Esophagus muscularis mucosa (tissue), 4 donors: ENCODE measurements around the gene CCDC92B. TPM values are rescaled to one million over a fixed set of nuclear protein-coding genes. Genes with fewer than 3 reads are reported as not detected.

Experiments
- DNase-seq: peaks from one replicate; pipeline ENCODE4 v3.0.0-alpha.2; 2017; ENCODE audit errors: extremely low spot score
- H3K27ac ChIP-seq, 4 donors: fragments of 200-600 bp; sonication (generic); replicated peaks in 1 of 4; 1 replicate in 3 of 4; 2 replicates in 1 of 4; pipeline ENCODE4 v1.5.1; 2016 to 2019; ENCODE audit warnings: mild to moderate bottlenecking in 1 of 4
- H3K27me3 ChIP-seq, 4 donors: fragments of 200-600 bp; sonication (generic); one replicate each; pipeline versions ENCODE4 v1.5.1 to v1.6.0; 2016 to 2019
- H3K36me3 ChIP-seq, 4 donors: fragments of 200-600 bp; sonication (generic); one replicate each; pipeline ENCODE4 v1.5.1; 2016 to 2019
- H3K4me1 ChIP-seq, 4 donors: fragments of 200-600 bp; sonication (generic); one replicate each; pipeline ENCODE4 v1.5.1; 2016 to 2019
- H3K4me3 ChIP-seq, 4 donors: fragments of 200-600 bp; sonication (generic); 1 replicate in 2 of 4; 2 replicates in 2 of 4; pipeline ENCODE4 v1.5.1; 2016 to 2019; ENCODE audit warnings: mild to moderate bottlenecking in 4 of 4, moderate library complexity in 1 of 4
- H3K9me3 ChIP-seq, 4 donors: fragments of 200-600 bp; sonication (generic); 1 replicate in 3 of 4; 2 replicates in 1 of 4; pipeline ENCODE4 v1.5.1; 2016 to 2019
- EP300 ChIP-seq: sonication (generic); formaldehyde crosslinking; IDR thresholded peaks from one replicate; pipeline ENCODE4 v1.6.1; 2017; ENCODE audit warnings: antibody characterized with exemption
- POLR2A ChIP-seq: fragments of 450-650 bp; IDR thresholded peaks from one replicate; pipeline ENCODE4 v1.6.1; 2017; ENCODE audit warnings: antibody characterized with exemption, moderate library complexity, mild to moderate bottlenecking, low read depth
- POLR2AphosphoS5 ChIP-seq, 2 donors: sonication (generic); formaldehyde crosslinking; IDR thresholded peaks; one replicate each; pipeline ENCODE4 v1.6.1; 2017; ENCODE audit warnings: antibody characterized with exemption in 2 of 2
- WGBS: methylation state at CpG from one replicate; pipeline ENCODE4 v1.1.5; 2018; 5-methylcytosine and 5-hydroxymethylcytosine counted together
- intact Hi-C: fragments of 100-400 bp; cut with DNase I; formaldehyde crosslinking; loops from one replicate; pipeline ENCODE4 v1.15.1; 2023
- total RNA-seq, 4 donors: library from RNA; depleted of rRNA; stranded (reverse); fragments of >200 nt; gene quantifications; one replicate each; pipeline versions ENCODE4 v1.1.0 to v1.2.1, GENCODE V29; 2016
- TF ChIP-seq, protein P1 (sequence below), 3 experiments: fragments of 200-600 bp in 2 of 3; fragments of 450-650 bp in 1 of 3; sonication (generic) in 2 of 3; IDR thresholded peaks; one replicate each; pipeline ENCODE4 v1.5.1; 2017 to 2019; ENCODE audit warnings: antibody characterized with exemption in 3 of 3, mild to moderate bottlenecking in 2 of 3, moderate library complexity in 1 of 3

The CCDC92B gene
- total RNA-seq, 4 donors from 2014 or later, result 0.13 to 0.42 TPM; not detected in 2

DNA sequence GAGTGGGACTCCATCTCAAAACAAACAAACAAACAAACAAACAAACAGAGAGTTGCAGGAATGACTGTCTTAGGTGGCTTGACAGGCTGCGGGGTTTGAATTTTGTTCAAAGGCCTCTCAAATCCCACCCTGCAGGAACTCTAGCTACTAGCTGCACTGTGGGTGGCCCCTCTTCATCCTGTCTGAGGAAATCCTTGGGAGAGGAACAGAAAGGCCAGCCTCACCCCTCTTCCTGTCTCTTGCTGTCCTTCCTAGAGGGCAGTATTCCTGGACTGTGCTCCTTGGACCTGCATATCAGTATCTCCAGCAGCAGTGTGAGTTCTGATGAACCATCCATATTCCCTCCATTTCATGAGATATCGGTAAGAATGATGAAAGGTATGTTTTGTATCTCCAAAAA lies 2.0 kb upstream of the CCDC92B start:
- peaks cover 3 to 30% (median 26%) of the 10 kb centered on the region in 4 donors for H3K4me1 ChIP-seq
- H3K36me3 ChIP-seq, result no peaks in the 10 kb centered on the region
- H3K27me3 ChIP-seq, result peaks cover 0 to 96% (median 30%) of the 10 kb centered on the region in 4 donors
- H3K9me3 ChIP-seq, result no peaks in the 10 kb centered on the region
- DNase-seq, result no peak
- TF ChIP-seq POLR2A, result no peak
- no peak for TF ChIP-seq EP300
- no peak for TF ChIP-seq POLR2AphosphoS5 (IDR thresholded peaks at IDR 0.05)
- TF ChIP-seq, protein P1, sequence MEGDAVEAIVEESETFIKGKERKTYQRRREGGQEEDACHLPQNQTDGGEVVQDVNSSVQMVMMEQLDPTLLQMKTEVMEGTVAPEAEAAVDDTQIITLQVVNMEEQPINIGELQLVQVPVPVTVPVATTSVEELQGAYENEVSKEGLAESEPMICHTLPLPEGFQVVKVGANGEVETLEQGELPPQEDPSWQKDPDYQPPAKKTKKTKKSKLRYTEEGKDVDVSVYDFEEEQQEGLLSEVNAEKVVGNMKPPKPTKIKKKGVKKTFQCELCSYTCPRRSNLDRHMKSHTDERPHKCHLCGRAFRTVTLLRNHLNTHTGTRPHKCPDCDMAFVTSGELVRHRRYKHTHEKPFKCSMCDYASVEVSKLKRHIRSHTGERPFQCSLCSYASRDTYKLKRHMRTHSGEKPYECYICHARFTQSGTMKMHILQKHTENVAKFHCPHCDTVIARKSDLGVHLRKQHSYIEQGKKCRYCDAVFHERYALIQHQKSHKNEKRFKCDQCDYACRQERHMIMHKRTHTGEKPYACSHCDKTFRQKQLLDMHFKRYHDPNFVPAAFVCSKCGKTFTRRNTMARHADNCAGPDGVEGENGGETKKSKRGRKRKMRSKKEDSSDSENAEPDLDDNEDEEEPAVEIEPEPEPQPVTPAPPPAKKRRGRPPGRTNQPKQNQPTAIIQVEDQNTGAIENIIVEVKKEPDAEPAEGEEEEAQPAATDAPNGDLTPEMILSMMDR (IDR thresholded peaks at IDR 0.05), result no peak
- intact Hi-C loops, result no loop called here
- no peak overlapping the region for H3K4me3 ChIP-seq
- 100% methylated on average over 1 of the region's 2 CpGs for WGBS
- H3K27ac ChIP-seq, result no peak overlapping the region

DNA sequence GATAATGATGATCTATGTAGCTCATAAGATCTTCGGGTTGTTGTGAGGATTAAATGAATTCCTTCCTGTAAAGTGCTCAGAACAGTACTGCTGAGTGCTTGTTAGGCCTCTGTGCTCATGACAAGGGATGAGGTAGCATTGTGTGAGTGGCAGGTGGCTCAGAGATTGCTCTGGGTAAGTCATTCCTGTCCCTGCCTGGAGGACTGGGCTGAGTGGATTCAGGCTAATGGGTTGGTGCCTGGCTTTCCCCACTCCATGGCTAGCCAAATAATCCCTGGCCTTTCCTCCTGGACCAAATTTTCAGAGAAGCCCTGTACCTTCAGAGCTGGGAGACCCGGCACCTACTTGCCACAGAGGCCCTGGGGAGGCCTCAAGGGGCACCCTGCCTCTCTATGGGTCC lies 1.3 kb upstream of the CCDC92B start:
- Histone ChIP-seq H3K27ac (no peak overlapping the region), H3K4me3 (no peak overlapping the region), H3K4me1 (peaks cover under 1 to 22% (median 20%) of the 10 kb centered on the region in 4 donors), H3K36me3 (no peaks in the 10 kb centered on the region), H3K9me3 (no peaks in the 10 kb centered on the region), H3K27me3 (peaks cover 0 to 94% (median 23%) of the 10 kb centered on the region in 4 donors)
- TF ChIP-seq, protein P1 (IDR thresholded peaks at IDR 0.05), result no peak
- TF ChIP-seq EP300 (no peak), POLR2AphosphoS5 (IDR thresholded peaks at IDR 0.05) (no peak), POLR2A (no peak)
- intact Hi-C loops, result no loop called here
- no peak for DNase-seq
- 75% methylated on average over 1 of the region's 2 CpGs for WGBS

DNA sequence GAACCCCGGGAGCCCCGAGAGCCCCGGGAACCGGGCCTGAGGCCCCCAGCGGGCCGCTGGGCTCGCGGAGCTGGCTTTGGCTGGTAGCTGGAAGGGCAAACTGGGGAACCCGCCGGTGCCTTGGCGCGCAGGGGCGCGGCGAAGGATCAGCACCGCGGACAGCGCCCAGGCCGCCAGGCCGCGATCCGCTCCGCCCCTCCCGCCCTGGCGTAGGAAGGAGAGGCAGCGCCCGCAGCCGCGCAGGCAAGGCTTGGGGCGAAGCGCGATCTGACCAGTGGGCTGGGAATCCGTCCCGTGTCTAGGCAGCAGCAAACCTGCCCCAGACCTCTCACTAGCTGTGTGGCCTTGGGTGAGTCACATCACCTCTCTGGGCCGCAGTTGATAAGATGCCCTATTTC lies 331 bp upstream of the CCDC92B start:
- Histone ChIP-seq H3K4me1 (peaks cover 0 to 14% (median 13%) of the 10 kb centered on the region in 4 donors), H3K36me3 (no peaks in the 10 kb centered on the region), H3K27ac (no peak overlapping the region), H3K27me3 (peaks cover 0 to 86% (median 22%) of the 10 kb centered on the region in 4 donors), H3K4me3 (peak overlapping the region; percentile 22 to 33 (median 26)), H3K9me3 (no peaks in the 10 kb centered on the region)
- intact Hi-C loops, result no loop called here
- TF ChIP-seq, protein P1 (IDR thresholded peaks at IDR 0.05), result no peak
- TF ChIP-seq POLR2AphosphoS5 (IDR thresholded peaks at IDR 0.05), result peak in 1 of 2 donors; percentile 23
- 3% methylated on average over 7 of the region's 35 CpGs for WGBS
- no peak for DNase-seq

DNA sequence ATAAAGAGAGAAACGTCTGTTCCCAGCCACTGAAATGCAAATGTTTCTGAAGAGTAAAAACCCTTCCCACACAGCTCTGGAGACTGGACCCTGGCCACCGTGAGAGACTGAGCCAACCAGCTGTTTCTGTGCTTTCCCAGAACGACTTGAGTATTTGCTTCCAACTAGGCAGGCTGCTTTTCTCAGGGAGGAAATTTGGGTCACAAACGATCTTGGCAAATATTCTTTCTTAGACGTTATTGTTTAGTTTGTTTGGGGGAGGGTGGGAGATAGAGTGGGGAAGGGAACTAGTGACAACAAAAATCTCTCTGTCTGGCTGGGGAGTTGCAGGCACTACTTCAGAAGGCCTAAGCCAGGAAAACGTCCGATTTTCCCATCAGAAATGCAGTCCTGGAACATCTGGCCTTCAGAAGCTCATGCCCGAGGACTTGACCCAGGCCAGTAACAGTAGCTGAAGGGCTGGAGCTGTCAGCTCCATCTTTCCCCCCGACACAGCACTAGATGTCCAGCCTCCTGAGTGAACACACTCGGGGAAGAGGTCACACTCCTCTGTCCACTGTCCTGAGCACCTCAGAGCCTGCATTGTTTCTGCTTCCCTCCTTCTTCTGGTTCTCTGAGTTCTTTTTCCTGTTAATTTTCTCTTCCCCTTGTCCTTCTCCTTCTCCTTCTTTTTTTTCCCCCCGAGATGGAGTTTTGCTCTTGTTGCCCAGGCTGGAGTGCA lies 4.0 kb downstream of the CCDC92B start:
- Histone ChIP-seq H3K4me1 (peaks cover 0 to 14% (median 13%) of the 10 kb centered on the region in 4 donors), H3K36me3 (no peaks in the 10 kb centered on the region), H3K9me3 (no peaks in the 10 kb centered on the region), H3K27me3 (peaks cover 0 to 56% (median 22%) of the 10 kb centered on the region in 4 donors), H3K27ac (no peak overlapping the region), H3K4me3 (no peak overlapping the region)
- 26% methylated on average over 11 of the region's 11 CpGs for WGBS
- no peak for DNase-seq
- intact Hi-C loops, result no loop called here
- TF ChIP-seq EP300, result no peak
- no peak for TF ChIP-seq POLR2A
- TF ChIP-seq, protein P1 (IDR thresholded peaks at IDR 0.05), result no peak
- TF ChIP-seq POLR2AphosphoS5 (IDR thresholded peaks at IDR 0.05), result no peak

DNA sequence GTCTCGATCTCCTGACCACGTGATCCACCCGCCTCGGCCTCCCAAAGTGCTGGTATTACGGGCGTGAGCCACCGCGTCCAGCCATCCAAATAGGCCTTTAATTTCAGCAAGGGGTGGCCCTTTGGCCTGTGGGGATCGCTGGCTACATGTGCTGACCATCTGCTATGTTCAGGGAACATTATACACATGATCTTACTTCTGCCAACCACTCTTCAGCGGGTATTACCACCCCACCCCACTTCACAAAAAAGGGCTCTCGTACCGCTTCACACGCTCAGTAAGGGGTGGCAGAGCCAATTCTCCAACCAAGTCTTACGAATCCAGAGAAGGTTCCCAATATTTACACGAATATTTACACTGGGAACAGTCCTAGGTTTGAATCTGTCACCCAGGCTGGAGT lies 11.8 kb downstream of the CCDC92B start:
- Histone ChIP-seq H3K27ac (no peak overlapping the region), H3K27me3 (peaks cover 0 to 4% (median 0%) of the 10 kb centered on the region in 4 donors), H3K36me3 (no peaks in the 10 kb centered on the region), H3K9me3 (no peaks in the 10 kb centered on the region), H3K4me1 (no peaks in the 10 kb centered on the region), H3K4me3 (no peak overlapping the region)
- TF ChIP-seq POLR2AphosphoS5 (IDR thresholded peaks at IDR 0.05), result no peak
- no peak for TF ChIP-seq POLR2A
- no peak for TF ChIP-seq EP300
- TF ChIP-seq, protein P1 (IDR thresholded peaks at IDR 0.05), result no peak
- intact Hi-C loops, result no loop called here
- DNase-seq, result no peak
- 95% methylated on average over 15 of the region's 15 CpGs for WGBS
